NB4 (cell line): ENCODE measurements around the gene SLC6A16.

Source experiments
- DNase-seq: peaks from one replicate; pipeline ENCODE4 v3.0.0; 2010; ENCODE audit warnings: low read depth
- H3K4me3 ChIP-seq: one replicate; pipeline ENCODE4 v1.5.1; 2011; ENCODE audit warnings: mild to moderate bottlenecking, low read depth, low read length, moderate library complexity
- CTCF ChIP-seq: IDR thresholded peaks from one replicate; pipeline ENCODE4 v1.5.1; 2012; ENCODE audit warnings: low read depth, low read length
- MAX ChIP-seq: IDR thresholded peaks from 2 replicates; pipeline ENCODE4 v1.6.1; 2011; ENCODE audit warnings: low read depth, low read length
- MYC ChIP-seq: IDR thresholded peaks from 2 replicates; pipeline ENCODE4 v1.6.1; 2011; ENCODE audit warnings: low read depth, low read length
- POLR2A ChIP-seq: IDR thresholded peaks from 2 replicates; pipeline ENCODE4 v1.6.1; 2011; ENCODE audit warnings: mild to moderate bottlenecking; ENCODE audit not compliant: insufficient read length; ENCODE audit errors: extremely low read depth

SLC6A16 gene

GRCh38 chr19:49338023-49338677, 13.2 kb upstream of the SLC6A16 start:
- no peak for DNase-seq
- TF ChIP-seq MAX, result no peak
- H3K4me3 ChIP-seq, result no peak overlapping the region

- no peak for TF ChIP-seq MYC
- no peak for TF ChIP-seq CTCF
- TF ChIP-seq MAX, result no peak
- TF ChIP-seq POLR2A, result no peak
- H3K4me3 ChIP-seq, result no peak overlapping the region
- no peak for DNase-seq
Observed at GRCh38 chr19:49337267-49338022, 12.5 kb upstream of the SLC6A16 start.

- TF ChIP-seq CTCF, result no peak
- no peak for TF ChIP-seq MYC
- TF ChIP-seq MAX, result no peak
- TF ChIP-seq POLR2A, result no peak
- no peak for DNase-seq
- H3K4me3 ChIP-seq, result no peak overlapping the region
Observed at GRCh38 chr19:49336482-49337266, 11.7 kb upstream of the SLC6A16 start.

- no peak overlapping the region for H3K4me3 ChIP-seq
- TF ChIP-seq MYC (no peak), POLR2A (no peak), MAX (no peak), CTCF (no peak)
- DNase-seq, result no peak
Observed at GRCh38 chr19:49335784-49336481, 10.9 kb upstream of the SLC6A16 start.

- TF ChIP-seq MAX (no peak), MYC (0 out of 2 replicates have a peak, but pooled peaks have one; percentile 18), POLR2A (peak; percentile 20), CTCF (no peak)
- DNase-seq, result peak; percentile 59
- peak within 1 kb of the TSS; percentile 38 for H3K4me3 ChIP-seq
Observed at GRCh38 chr19:49335071-49335783, 10.2 kb upstream of the SLC6A16 start, which contains the start of gene CD37. TSS of gene CD37 (plus strand) at chr19:49335406. CDS start at chr19:49335541, 135 bp downstream.
